HFFc6 (cell line): Measurements from ENCODE around the gene SPTB. TPM values are rescaled to one million over a fixed set of nuclear protein-coding genes. Genes with fewer than 3 reads are reported as not detected.
"Not testable (repeated sequence)": the region's sequence is repeated elsewhere in the genome, so short reads cannot be mapped to it uniquely, and the experiment has no call there.

Experiments
- DNase-seq: peaks from one replicate; pipeline ENCODE4 v3.0.0-alpha.2; 2018
- H3K27ac Mint-ChIP-seq: 2 replicates; pipeline ENCODE4 v1.8.0; 2020; ENCODE audit warnings: mild to moderate bottlenecking, mixed read lengths
- H3K27me3 Mint-ChIP-seq: 2 replicates; pipeline ENCODE4 v1.8.0; 2021; ENCODE audit warnings: mild to moderate bottlenecking, moderate library complexity, mixed read lengths; ENCODE audit not compliant: insufficient read depth
- H3K36me3 Mint-ChIP-seq: 2 replicates; pipeline ENCODE4 v1.8.0; 2021; ENCODE audit warnings: low read depth, mixed read lengths
- H3K4me1 Mint-ChIP-seq: 2 replicates; pipeline ENCODE4 v1.8.0; 2020; ENCODE audit warnings: low read depth, mixed read lengths
- H3K4me3 Mint-ChIP-seq: 2 replicates; pipeline ENCODE4 v1.8.0; 2020; ENCODE audit warnings: mild to moderate bottlenecking, moderate library complexity, mixed read lengths
- H3K9me3 Mint-ChIP-seq: 2 replicates; pipeline ENCODE4 v1.8.0; 2020; ENCODE audit warnings: mild to moderate bottlenecking, mixed read lengths
- total RNA-seq, 6 experiments: library from RNA; stranded (reverse); fragmentation: NEBNext Ultra II Directional; extraction: Animal tissue kit (Norgen Biotek cat#: 25700); gene quantifications; 2 replicates in 1 of 6; 3 replicates in 5 of 6; pipeline ENCODE4 v1.2.3, GENCODE V29; 2021
- TF ChIP-seq, protein P1 (sequence below): fragments of 200-600 bp; sonication (generic); IDR thresholded peaks from 2 replicates; pipeline ENCODE4 v1.5.0; 2021; ENCODE audit warnings: antibody characterized with exemption, mild to moderate bottlenecking

The SPTB gene
- total RNA-seq, 6 experiments from 2014 or later = 0.58 to 1.1 (median 0.72) TPM

- H3K4me3 Mint-ChIP-seq = peak overlapping the region; percentile 98
- DNase-seq = no peak
- TF ChIP-seq, protein P1, sequence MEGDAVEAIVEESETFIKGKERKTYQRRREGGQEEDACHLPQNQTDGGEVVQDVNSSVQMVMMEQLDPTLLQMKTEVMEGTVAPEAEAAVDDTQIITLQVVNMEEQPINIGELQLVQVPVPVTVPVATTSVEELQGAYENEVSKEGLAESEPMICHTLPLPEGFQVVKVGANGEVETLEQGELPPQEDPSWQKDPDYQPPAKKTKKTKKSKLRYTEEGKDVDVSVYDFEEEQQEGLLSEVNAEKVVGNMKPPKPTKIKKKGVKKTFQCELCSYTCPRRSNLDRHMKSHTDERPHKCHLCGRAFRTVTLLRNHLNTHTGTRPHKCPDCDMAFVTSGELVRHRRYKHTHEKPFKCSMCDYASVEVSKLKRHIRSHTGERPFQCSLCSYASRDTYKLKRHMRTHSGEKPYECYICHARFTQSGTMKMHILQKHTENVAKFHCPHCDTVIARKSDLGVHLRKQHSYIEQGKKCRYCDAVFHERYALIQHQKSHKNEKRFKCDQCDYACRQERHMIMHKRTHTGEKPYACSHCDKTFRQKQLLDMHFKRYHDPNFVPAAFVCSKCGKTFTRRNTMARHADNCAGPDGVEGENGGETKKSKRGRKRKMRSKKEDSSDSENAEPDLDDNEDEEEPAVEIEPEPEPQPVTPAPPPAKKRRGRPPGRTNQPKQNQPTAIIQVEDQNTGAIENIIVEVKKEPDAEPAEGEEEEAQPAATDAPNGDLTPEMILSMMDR = no peak
- peaks cover 2% of the 10 kb centered on the region; the same call in 1 of the 2 replicates for H3K27me3 Mint-ChIP-seq
- H3K9me3 Mint-ChIP-seq = no peaks in the 10 kb centered on the region
- H3K4me1 Mint-ChIP-seq = peaks cover 51% of the 10 kb centered on the region
- H3K27ac Mint-ChIP-seq = peak overlapping the region; percentile 95
- peaks cover 20% of the 10 kb centered on the region for H3K36me3 Mint-ChIP-seq
Measured at GRCh38 chr14:64915029-64915424, 35.3 kb upstream of the SPTB start.

- DNase-seq = peak; percentile 98
- peak within 1 kb of the TSS; percentile 98 for H3K4me3 Mint-ChIP-seq
- peaks cover 20% of the 10 kb centered on the region for H3K36me3 Mint-ChIP-seq
- H3K27me3 Mint-ChIP-seq = peaks cover 2% of the 10 kb centered on the region; the same call in 1 of the 2 replicates
- TF ChIP-seq, protein P1 = no peak
- no peaks in the 10 kb centered on the region for H3K9me3 Mint-ChIP-seq
- peak within 1 kb of the TSS; percentile 95 for H3K27ac Mint-ChIP-seq
- peaks cover 45% of the 10 kb centered on the region for H3K4me1 Mint-ChIP-seq
Measured at GRCh38 chr14:64914237-64915028, 34.7 kb upstream of the SPTB start, which contains the start of gene CHURC1. TSS of gene CHURC1 (plus strand) at chr14:64914455. CDS start at chr14:64914496, 41 bp downstream.

GRCh38 chr14:64913477-64913876 lies 33.8 kb upstream of the SPTB start:
- peaks cover 37% of the 10 kb centered on the region for H3K4me1 Mint-ChIP-seq
- H3K27me3 Mint-ChIP-seq, DNase-seq, H3K9me3 Mint-ChIP-seq: not testable (repeated sequence)
- peak overlapping the region; percentile 98 for H3K4me3 Mint-ChIP-seq
- H3K27ac Mint-ChIP-seq = peak overlapping the region; percentile 95
- H3K36me3 Mint-ChIP-seq = peaks cover 20% of the 10 kb centered on the region

DNA sequence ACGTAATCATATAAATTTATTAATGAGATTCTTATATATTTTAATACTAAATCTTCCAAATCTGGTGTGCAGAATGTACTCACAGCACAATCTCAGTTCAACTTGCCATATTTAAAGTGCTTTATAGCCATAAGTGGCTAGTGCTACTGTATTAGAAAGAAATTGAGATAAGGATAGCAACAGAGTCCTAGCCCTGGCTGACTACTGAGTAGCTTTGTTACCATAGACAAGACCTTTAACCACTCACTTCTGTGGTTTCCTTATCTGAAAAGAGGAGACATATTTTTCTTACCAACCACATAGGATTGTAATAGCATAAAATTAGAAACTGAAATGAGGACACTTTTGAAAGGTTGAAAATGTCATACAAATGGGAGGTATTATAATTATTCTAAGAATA lies 32.6 kb upstream of the SPTB start:
- TF ChIP-seq, protein P1 = no peak
- Mint-ChIP-seq H3K36me3 (peaks cover 15% of the 10 kb centered on the region), H3K27ac (no peak overlapping the region), H3K4me1 (peaks cover 25% of the 10 kb centered on the region), H3K27me3 (peaks cover 2% of the 10 kb centered on the region; the same call in 1 of the 2 replicates), H3K4me3 (no peak overlapping the region), H3K9me3 (no peaks in the 10 kb centered on the region)
- DNase-seq = no peak

DNA sequence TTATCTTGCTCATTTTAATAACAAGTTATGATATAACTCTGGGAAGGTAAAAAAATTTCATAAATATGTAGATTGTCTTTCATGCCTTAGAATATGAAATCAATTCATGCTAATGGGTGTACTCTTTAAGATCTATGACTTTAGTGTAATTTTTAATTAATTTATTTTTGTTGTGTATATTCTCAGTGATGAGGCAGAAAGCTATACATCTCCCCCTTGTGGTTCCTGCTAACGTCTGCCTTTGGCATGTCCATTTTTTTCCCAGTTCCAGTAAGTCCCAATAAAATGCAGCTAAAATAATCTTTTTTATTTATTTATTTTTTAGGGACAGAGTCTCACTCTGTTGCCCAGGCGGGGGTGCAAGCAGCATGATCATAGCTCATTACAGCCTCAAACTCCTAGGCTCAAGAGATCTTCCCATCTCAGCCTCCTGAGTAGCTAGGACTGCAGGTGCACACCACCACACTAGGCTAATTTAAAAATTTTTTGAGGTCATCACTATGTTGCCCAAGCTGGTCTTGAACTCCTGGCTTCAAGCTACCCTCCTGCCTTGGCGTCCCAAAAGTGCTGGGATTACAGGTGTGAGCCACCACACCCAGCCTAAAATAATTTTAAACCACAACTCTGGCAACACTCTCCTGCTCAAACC lies 31.3 kb upstream of the SPTB start:
- no peaks in the 10 kb centered on the region for H3K9me3 Mint-ChIP-seq
- H3K27ac Mint-ChIP-seq = no peak overlapping the region
- no peak overlapping the region for H3K4me3 Mint-ChIP-seq
- peak; percentile 42 for DNase-seq
- H3K27me3 Mint-ChIP-seq = peaks cover 4% of the 10 kb centered on the region
- H3K4me1 Mint-ChIP-seq = peaks cover 23% of the 10 kb centered on the region
- H3K36me3 Mint-ChIP-seq = peaks cover 12% of the 10 kb centered on the region
- TF ChIP-seq, protein P1 = peak; percentile 84

DNA sequence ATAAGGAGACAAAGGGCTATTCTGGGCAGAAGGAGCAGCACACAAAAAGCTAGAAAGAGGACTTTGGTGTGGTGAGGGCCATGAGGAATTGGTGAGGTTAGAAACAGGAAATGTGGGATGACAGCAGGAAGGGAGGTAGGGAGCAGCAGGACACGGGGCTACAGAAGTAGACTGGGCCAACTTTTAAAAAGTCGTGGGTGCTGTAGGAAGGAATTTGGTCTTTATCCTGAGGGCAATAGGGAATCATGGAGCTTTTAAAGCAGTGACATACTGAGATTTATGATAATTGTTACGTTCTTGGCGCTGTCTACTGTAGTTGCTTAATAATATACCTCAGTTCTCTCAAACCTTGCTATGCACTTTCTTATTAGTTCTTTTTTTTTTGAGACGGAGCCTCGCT lies 26.3 kb upstream of the SPTB start:
- peaks cover 12% of the 10 kb centered on the region for H3K27me3 Mint-ChIP-seq
- no peak overlapping the region for H3K4me3 Mint-ChIP-seq
- H3K27ac Mint-ChIP-seq = no peak overlapping the region
- H3K36me3 Mint-ChIP-seq = no peaks in the 10 kb centered on the region
- peaks cover 10% of the 10 kb centered on the region; the same call in 1 of the 2 replicates for H3K4me1 Mint-ChIP-seq
- H3K9me3 Mint-ChIP-seq = no peaks in the 10 kb centered on the region
- TF ChIP-seq, protein P1 = no peak
- no peak for DNase-seq
